ENCODE data around the gene FAM120C. TPM values are rescaled to one million over a fixed set of nuclear protein-coding genes. Genes with fewer than 3 reads are reported as not detected.

The FAM120C gene
- total RNA-seq, 2 donors from 2014 or later = 3.6 to 4.4 TPM

- H3K36me3 ChIP-seq = no peaks in the 10 kb centered on the region
- no peak overlapping the region for H3K4me3 ChIP-seq
- no peaks in the 10 kb centered on the region for H3K9me3 ChIP-seq
- no peak for DNase-seq
- no peak for TF ChIP-seq CTCF (IDR thresholded peaks at IDR 0.05)
- no peak overlapping the region for H3K27ac ChIP-seq
- H3K4me1 ChIP-seq = no peaks in the 10 kb centered on the region
- intact Hi-C loops (cut with DNase I) = no loop called here
- H3K9ac ChIP-seq (ENCODE audit: low read depth in 2 of 2, low read length in 2 of 2) = no peak overlapping the region
- no peaks in the 10 kb centered on the region for H3K27me3 ChIP-seq
Measured at GRCh38 chrX:54030329-54030728, 152.7 kb downstream of the FAM120C start.

- H3K9me3 ChIP-seq = no peaks in the 10 kb centered on the region
- H3K36me3 ChIP-seq = no peaks in the 10 kb centered on the region
- TF ChIP-seq CTCF (IDR thresholded peaks at IDR 0.05) = no peak
- H3K4me3 ChIP-seq = no peak overlapping the region
- H3K4me1 ChIP-seq = no peaks in the 10 kb centered on the region
- no peaks in the 10 kb centered on the region for H3K27me3 ChIP-seq
- H3K9ac ChIP-seq (ENCODE audit: low read depth in 2 of 2, low read length in 2 of 2) = no peak overlapping the region
- no peak for DNase-seq
- intact Hi-C loops (cut with DNase I) = no loop called here
- H3K27ac ChIP-seq = no peak overlapping the region
Measured at GRCh38 chrX:54029529-54030143, 153.4 kb downstream of the FAM120C start.

GRCh38 chrX:54024350-54024749 is 158.7 kb downstream of the FAM120C start:
- Histone ChIP-seq H3K9ac (ENCODE audit: low read depth in 2 of 2, low read length in 2 of 2) (no peak overlapping the region), H3K9me3 (no peaks in the 10 kb centered on the region), H3K27me3 (no peaks in the 10 kb centered on the region), H3K4me3 (no peak overlapping the region), H3K4me1 (no peaks in the 10 kb centered on the region), H3K27ac (no peak overlapping the region), H3K36me3 (no peaks in the 10 kb centered on the region)
- intact Hi-C loops (cut with DNase I) = no loop called here
- TF ChIP-seq CTCF (IDR thresholded peaks at IDR 0.05) = no peak
- DNase-seq = no peak

Other genes starting within 250 kb of the FAM120C start
- gene PHF8, start 138.8 kb downstream of the FAM120C start, total RNA-seq = 10 to 100 TPM; 21.4 to 31.0 TPM
- gene WNK3, start 174.8 kb upstream of the FAM120C start, total RNA-seq = under 1 TPM; 0.12 to 0.24 TPM

All from colonic mucosa (tissue), 4 donors.